BLaER1 (cell line): ENCODE measurements around the gene CCT4.
"Not testable (repeated sequence)": the region's sequence is repeated elsewhere in the genome, so short reads cannot be mapped to it uniquely, and the experiment has no call there.

Experiments
- H3K27ac ChIP-seq: shearing (Covaris generic); formaldehyde crosslinking; 2 replicates; pipeline ENCODE4 v1.8.1; 2022
- H3K27me3 ChIP-seq: shearing (Covaris generic); formaldehyde crosslinking; 2 replicates; pipeline ENCODE4 v1.8.1; 2022
- H3K36me3 ChIP-seq: shearing (Covaris generic); formaldehyde crosslinking; 2 replicates; pipeline ENCODE4 v1.8.1; 2022
- H3K4me1 ChIP-seq: shearing (Covaris generic); formaldehyde crosslinking; 2 replicates; pipeline ENCODE4 v1.8.1; 2022
- H3K4me2 ChIP-seq: shearing (Covaris generic); formaldehyde crosslinking; 2 replicates; pipeline ENCODE4 v1.8.1; 2022
- H3K4me3 ChIP-seq: shearing (Covaris generic); formaldehyde crosslinking; 2 replicates; pipeline ENCODE4 v1.8.1; 2022
- H3K9ac ChIP-seq: shearing (Covaris generic); formaldehyde crosslinking; 2 replicates; pipeline ENCODE4 v1.8.1; 2022
- H3K9me3 ChIP-seq: shearing (Covaris generic); formaldehyde crosslinking; 2 replicates; pipeline ENCODE4 v1.8.1; 2022
- H4K20me1 ChIP-seq: shearing (Covaris generic); formaldehyde crosslinking; 2 replicates; pipeline ENCODE4 v1.8.1; 2022
- Cebpa-rat ChIP-seq: shearing (Covaris generic); IDR thresholded peaks from 2 replicates; pipeline ENCODE4 v1.8.1; 2022

The CCT4 gene

DNA sequence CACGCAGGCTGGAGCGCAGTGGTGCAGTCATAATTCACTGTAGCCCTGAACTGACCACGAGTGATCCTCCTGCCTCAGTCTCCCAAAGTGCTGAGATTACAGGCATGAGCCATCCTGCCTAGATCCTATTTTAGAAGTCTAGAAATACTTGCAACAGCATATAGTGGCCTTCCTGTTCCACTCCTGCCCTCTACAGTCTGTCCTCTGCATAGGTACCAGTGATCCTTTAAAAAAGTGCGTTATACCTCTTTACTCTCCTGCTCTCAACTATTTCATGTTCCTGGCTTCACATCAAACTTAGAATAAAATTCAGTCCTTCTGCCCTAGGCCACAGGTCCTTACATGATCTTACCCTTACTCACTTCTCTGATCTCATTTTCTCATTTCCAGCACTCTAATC is 23.1 kb upstream of the CCT4 start:
- no peaks in the 10 kb centered on the region for H3K9me3 ChIP-seq
- H3K36me3 ChIP-seq, result 0 out of 2 replicates have a peak, but pooled peaks cover 7% of the 10 kb centered on the region
- no peaks in the 10 kb centered on the region for H4K20me1 ChIP-seq
- H3K9ac ChIP-seq, result no peak overlapping the region
- no peak for TF ChIP-seq Cebpa-rat
- peaks cover 12% of the 10 kb centered on the region for H3K4me1 ChIP-seq
- no peak overlapping the region for H3K4me2 ChIP-seq
- no peak overlapping the region for H3K27ac ChIP-seq
- no peaks in the 10 kb centered on the region for H3K27me3 ChIP-seq
- H3K4me3 ChIP-seq, result no peak overlapping the region

DNA sequence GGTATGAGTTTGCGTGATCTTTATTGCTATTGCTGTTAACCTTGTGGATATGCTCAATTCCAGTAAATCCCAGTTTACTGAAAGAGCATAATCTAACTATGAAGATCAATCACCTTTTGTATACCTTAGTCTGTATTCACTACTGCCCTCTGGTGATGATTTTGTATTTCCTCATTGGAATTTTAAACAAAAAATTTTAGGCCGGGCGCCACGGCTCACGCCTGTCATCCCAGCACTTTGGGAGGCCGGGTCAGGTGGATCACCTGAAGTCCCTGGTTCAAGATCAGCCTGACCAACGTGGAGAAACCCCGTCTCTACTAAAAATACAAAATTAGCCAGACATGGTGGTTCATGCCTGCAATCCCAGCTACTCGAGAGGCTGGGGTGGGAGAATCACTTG is 22.1 kb upstream of the CCT4 start:
- no peaks in the 10 kb centered on the region for H3K27me3 ChIP-seq
- H3K4me1 ChIP-seq, result peaks cover 17% of the 10 kb centered on the region
- 0 out of 2 replicates have a peak, but pooled peaks cover 7% of the 10 kb centered on the region for H3K36me3 ChIP-seq
- TF ChIP-seq Cebpa-rat, result no peak
- no peak overlapping the region for H3K4me2 ChIP-seq
- no peaks in the 10 kb centered on the region for H3K9me3 ChIP-seq
- no peak overlapping the region for H3K4me3 ChIP-seq
- H4K20me1 ChIP-seq, result no peaks in the 10 kb centered on the region
- H3K9ac ChIP-seq, result no peak overlapping the region
- H3K27ac ChIP-seq, result no peak overlapping the region

DNA sequence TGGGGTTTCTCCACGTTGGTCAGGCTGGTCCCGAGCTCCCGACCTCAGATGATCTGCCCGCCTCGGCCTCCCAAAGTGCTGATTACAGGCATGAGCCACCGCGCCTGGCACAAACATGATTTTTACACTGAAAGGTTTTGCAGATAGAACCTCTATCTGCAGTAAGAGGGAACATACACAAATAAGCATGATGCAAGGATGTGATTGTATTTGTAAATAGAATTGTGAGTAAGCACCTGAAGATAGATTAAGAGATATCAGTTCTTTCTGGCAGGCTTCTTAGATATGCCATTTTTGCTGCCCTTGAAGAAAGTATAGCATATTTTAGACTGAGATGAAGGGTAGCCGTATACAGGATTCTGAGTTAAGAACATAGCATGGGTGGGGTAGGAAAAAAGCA is 20.7 kb upstream of the CCT4 start:
- H3K36me3 ChIP-seq, result 0 out of 2 replicates have a peak, but pooled peaks cover 7% of the 10 kb centered on the region
- no peak for TF ChIP-seq Cebpa-rat
- H3K27me3 ChIP-seq, result no peaks in the 10 kb centered on the region
- H3K4me1 ChIP-seq, result peaks cover 23% of the 10 kb centered on the region
- no peak overlapping the region for H3K9ac ChIP-seq
- no peaks in the 10 kb centered on the region for H4K20me1 ChIP-seq
- no peak overlapping the region for H3K4me2 ChIP-seq
- no peak overlapping the region for H3K27ac ChIP-seq
- H3K4me3 ChIP-seq, result no peak overlapping the region
- H3K9me3 ChIP-seq, result no peaks in the 10 kb centered on the region

DNA sequence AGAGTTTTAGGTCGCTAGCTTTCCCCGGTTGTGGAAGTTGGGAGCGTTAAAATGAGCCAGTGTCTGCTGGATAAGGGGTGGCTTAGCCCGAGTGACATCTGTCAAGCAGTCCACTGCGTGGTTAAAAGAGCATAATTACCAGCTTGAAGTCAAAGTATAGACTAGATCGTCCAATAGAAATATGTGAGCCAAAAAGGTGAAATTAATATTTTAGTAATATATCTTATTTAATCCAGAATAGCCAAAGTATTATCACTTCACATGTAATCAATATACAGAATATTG is 17.7 kb upstream of the CCT4 start:
- H3K4me3 ChIP-seq, result peak overlapping the region; percentile 79
- H3K27ac ChIP-seq, result peak overlapping the region; percentile 79
- no peaks in the 10 kb centered on the region for H3K9me3 ChIP-seq
- H3K36me3 ChIP-seq, result 0 out of 2 replicates have a peak, but pooled peaks cover 7% of the 10 kb centered on the region
- peaks cover 23% of the 10 kb centered on the region for H3K4me1 ChIP-seq
- H4K20me1 ChIP-seq, result no peaks in the 10 kb centered on the region
- peak overlapping the region; percentile 90 for H3K9ac ChIP-seq
- TF ChIP-seq Cebpa-rat, result no peak
- peak overlapping the region; percentile 88 for H3K4me2 ChIP-seq
- no peaks in the 10 kb centered on the region for H3K27me3 ChIP-seq

DNA sequence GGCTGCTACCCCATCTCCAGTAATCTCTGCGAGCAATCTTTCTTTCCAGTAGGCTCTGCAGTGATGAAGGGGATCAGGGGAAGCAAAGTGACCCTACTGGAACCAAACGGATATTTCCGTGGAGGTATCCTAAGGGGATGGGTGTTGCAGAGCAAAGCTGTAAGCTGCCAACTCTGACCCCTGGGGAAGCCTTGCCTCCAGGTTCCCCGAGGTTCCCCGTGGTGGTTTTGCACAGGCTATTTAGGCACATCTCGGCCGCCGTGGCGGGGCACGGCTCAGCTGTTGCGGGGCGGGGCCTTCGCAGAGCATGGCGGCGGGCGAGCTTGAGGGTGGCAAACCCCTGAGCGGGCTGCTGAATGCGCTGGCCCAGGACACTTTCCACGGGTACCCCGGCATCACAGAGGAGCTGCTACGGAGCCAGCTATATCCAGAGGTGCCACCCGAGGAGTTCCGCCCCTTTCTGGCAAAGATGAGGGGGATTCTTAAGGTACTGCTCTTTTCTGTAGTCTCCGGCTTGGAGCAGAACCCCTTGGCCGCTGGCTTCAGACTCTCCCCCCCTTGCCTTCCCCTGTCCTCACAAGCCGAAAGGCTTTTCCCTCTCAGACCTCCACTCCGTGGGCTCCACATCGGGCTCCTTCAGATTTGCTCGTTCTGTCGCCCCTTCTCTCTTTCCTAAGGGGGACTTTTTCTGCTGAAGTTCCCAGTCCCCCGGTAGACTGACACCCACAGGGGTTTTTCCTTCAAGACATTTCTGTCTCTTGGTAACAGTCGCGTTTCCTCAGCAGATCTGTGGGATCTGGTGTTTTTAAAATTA is 17.1 kb upstream of the CCT4 start, which contains the start of gene COMMD1:
Gene COMMD1 (plus strand): TSS at position 303 of the 814 bp plus-strand sequence. CDS start 5 bp downstream, at position 308.
- peak within 1 kb of the TSS; percentile 90 for H3K9ac ChIP-seq
- no peaks in the 10 kb centered on the region for H4K20me1 ChIP-seq
- H3K4me2 ChIP-seq, result peak within 1 kb of the TSS; percentile 88
- H3K4me3 ChIP-seq, result peak within 1 kb of the TSS; percentile 79
- no peaks in the 10 kb centered on the region for H3K27me3 ChIP-seq
- H3K36me3 ChIP-seq, result 0 out of 2 replicates have a peak, but pooled peaks cover 7% of the 10 kb centered on the region
- peaks cover 23% of the 10 kb centered on the region for H3K4me1 ChIP-seq
- peak within 1 kb of the TSS; percentile 79 for H3K27ac ChIP-seq
- no peak for TF ChIP-seq Cebpa-rat
- H3K9me3 ChIP-seq, result no peaks in the 10 kb centered on the region

DNA sequence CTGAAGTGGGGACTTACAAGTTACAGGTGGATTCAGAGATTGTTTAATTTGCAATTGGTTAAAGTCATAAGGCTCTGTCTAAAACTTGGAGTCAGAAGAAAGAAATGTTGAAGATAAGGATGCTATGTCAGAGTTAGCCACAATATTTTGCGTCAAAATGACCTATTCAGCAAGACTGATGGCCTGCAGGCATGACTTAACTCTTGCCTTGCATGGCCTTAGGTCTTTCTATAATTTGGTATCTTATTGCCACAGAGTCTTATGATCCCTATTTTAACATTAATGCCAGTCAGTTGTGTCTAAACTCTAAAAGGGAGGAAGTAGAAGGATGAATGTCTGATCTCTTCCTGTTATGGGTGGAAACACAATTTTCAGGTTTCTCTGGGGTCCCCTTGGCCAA is 11.8 kb upstream of the CCT4 start:
- Histone ChIP-seq H3K4me2 (no peak overlapping the region), H3K9ac (no peak overlapping the region), H3K27me3 (no peaks in the 10 kb centered on the region), H3K4me1 (peaks cover 6% of the 10 kb centered on the region; the same call in 1 of the 2 replicates), H4K20me1 (no peaks in the 10 kb centered on the region), H3K9me3 (no peaks in the 10 kb centered on the region), H3K4me3 (no peak overlapping the region), H3K27ac (no peak overlapping the region), H3K36me3 (no peaks in the 10 kb centered on the region)
- no peak for TF ChIP-seq Cebpa-rat

DNA sequence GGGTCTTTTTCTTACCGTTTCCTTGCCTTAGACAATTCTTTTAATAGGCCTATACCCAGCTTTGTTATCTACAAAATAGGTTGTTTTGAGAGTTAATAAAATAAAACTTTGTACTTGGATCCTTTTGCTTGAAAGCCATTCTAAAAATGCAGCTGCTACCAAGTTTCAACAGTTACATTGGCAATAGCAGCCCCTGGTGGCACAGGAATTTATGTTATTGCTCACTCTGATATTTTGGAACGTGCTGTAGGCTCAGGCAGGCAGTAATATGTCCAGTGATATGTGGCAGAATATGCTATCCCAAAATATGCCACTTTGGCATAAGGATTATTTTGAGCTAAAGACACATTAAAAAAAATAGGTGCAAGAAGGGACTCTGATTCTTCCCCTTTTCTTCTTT is 10.4 kb upstream of the CCT4 start:
- H3K4me3 ChIP-seq, result no peak overlapping the region
- no peaks in the 10 kb centered on the region for H4K20me1 ChIP-seq
- H3K9me3 ChIP-seq, result no peaks in the 10 kb centered on the region
- no peaks in the 10 kb centered on the region for H3K36me3 ChIP-seq
- H3K27ac ChIP-seq, result no peak overlapping the region
- H3K27me3 ChIP-seq, result no peaks in the 10 kb centered on the region
- H3K9ac ChIP-seq, result no peak overlapping the region
- no peak for TF ChIP-seq Cebpa-rat
- no peak overlapping the region for H3K4me2 ChIP-seq
- no peaks in the 10 kb centered on the region for H3K4me1 ChIP-seq

DNA sequence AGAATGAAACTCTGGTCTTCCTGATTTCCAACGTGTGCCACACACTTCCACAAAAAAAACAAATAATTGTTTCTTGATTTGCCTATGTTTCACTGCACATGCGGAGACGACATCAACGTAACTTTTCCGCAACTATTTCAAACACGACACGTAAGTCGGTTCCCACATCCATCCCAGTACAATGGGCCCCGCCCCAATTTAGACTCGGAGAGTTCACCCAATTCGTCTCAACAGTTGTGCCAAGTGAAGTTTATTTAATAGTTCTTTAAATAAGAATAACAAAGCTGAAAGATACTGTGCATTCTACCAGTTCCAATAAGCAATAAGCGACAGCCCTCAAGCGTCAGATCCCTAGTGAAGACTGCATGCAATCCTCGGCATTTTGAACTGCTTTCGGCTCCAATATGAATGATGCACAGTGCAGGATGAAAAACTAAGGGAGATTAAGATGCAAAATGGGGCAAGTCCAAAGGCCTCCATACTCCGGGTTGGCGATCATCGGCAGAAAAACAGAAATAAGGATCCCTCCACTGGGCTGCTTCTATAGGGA is 664 bp downstream of the CCT4 start:
- peaks cover 24% of the 10 kb centered on the region for H3K4me1 ChIP-seq
- peak overlapping the region; percentile 90 for H3K27ac ChIP-seq
- no peaks in the 10 kb centered on the region for H3K27me3 ChIP-seq
- no peaks in the 10 kb centered on the region for H3K9me3 ChIP-seq
- TF ChIP-seq Cebpa-rat, result no peak
- peak overlapping the region; percentile 90 for H3K4me2 ChIP-seq
- peaks cover 44% of the 10 kb centered on the region for H3K36me3 ChIP-seq
- H3K9ac ChIP-seq, result peak overlapping the region; percentile 97
- H4K20me1 ChIP-seq, result peaks cover 54% of the 10 kb centered on the region
- peak overlapping the region; percentile 88 for H3K4me3 ChIP-seq

DNA sequence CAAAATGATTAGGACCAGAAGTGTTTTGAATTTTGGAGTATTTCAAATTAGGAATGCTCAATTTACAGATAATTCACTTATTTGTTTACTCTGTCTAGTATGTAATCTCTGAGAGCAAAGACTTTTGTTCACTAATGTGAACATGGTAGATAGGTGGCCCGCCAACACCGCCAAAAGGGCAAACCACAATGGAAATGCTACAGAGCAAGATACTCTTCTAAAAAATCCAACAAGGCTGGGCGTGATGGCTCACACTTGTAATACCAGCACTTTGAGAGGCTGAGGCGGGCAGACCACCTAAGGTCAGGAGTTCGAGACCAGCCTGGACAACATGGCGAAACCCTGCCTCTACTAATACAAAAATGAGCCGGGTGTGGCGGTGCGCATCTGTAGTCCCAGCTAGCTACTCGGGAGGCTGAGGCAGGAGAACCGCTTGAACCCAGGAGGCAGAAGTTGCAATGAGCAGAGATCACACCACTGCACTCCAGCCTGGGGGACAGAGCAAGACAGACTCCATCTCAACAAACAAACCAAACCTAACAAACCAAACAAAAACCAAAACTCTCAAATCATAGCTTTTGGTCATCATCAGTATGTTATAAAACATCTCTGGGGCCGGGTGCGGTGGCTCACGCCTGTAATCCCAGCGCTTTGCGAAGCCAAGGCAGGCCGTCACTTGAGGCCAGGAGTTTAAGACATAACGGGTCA is 2.4 kb downstream of the CCT4 start:
- H3K9ac ChIP-seq, result peak overlapping the region; percentile 97; the same call in 1 of the 2 replicates
- H3K27ac ChIP-seq, result no peak overlapping the region
- no peak overlapping the region for H3K4me3 ChIP-seq
- H3K9me3 ChIP-seq, result no peaks in the 10 kb centered on the region
- H3K27me3 ChIP-seq, result no peaks in the 10 kb centered on the region
- peaks cover 59% of the 10 kb centered on the region for H3K36me3 ChIP-seq
- peaks cover 24% of the 10 kb centered on the region for H3K4me1 ChIP-seq
- H4K20me1 ChIP-seq, result peaks cover 58% of the 10 kb centered on the region
- H3K4me2 ChIP-seq, result peak overlapping the region; percentile 90
- no peak for TF ChIP-seq Cebpa-rat

DNA sequence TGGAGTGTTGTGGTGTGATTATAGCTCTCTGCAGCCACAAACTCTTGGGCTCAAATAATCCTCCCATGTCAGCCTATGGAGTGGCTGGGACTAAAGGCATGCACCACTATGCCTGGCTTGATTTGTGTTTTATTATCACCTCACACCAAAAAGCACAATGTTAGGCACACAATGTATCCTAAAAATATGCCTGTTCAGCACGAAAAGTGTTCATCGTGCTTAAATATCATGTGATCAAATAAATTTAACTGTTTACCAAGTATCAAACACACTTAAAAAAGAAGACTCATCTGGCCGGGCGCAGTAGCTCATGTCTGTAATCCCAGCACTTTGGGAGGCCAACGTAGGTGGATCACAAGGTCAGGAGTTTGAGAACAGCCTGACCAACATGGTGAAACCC is 5.6 kb downstream of the CCT4 start:
- no peak for TF ChIP-seq Cebpa-rat
- H3K9me3 ChIP-seq, result no peaks in the 10 kb centered on the region
- H3K4me2 ChIP-seq, result no peak overlapping the region
- H3K36me3 ChIP-seq, result peaks cover 91% of the 10 kb centered on the region
- no peak overlapping the region for H3K4me3 ChIP-seq
- no peaks in the 10 kb centered on the region for H3K27me3 ChIP-seq
- no peak overlapping the region for H3K9ac ChIP-seq
- no peak overlapping the region for H3K27ac ChIP-seq
- peaks cover 16% of the 10 kb centered on the region for H3K4me1 ChIP-seq
- peaks cover 85% of the 10 kb centered on the region for H4K20me1 ChIP-seq

DNA sequence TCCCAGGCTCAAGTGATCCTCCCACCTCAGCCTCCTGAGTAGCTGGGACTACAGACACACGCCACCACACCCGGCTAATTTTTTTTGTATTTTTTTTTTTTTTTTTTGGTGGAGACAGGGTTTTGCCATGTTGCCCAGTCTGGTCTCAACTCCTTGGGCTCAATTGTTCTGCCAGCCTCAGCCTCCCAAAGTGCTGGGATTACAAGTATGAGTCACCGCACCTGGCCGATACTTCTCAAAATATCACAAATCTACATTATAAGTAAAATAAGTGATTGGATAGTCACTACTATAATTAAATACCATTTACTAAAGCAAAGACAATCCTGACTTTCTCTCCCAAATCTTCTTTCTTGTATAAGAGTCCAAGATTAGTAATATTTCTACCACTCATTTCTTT is 9.1 kb downstream of the CCT4 start:
- H3K4me3 ChIP-seq, H3K4me2 ChIP-seq, H3K27ac ChIP-seq, H3K9ac ChIP-seq, H3K4me1 ChIP-seq, H3K9me3 ChIP-seq, H3K27me3 ChIP-seq: not testable (repeated sequence)
- Histone ChIP-seq H4K20me1 (peaks cover 73% of the 10 kb centered on the region), H3K36me3 (peaks cover 97% of the 10 kb centered on the region)
